HG03571 (cell line): ENCODE measurements around the gene SETD3.

ENCODE experiments used
- ATAC-seq: cut with Tn5 transposase; IDR thresholded peaks from one replicate; pipeline ENCODE4 v1.9.1; 2021; ENCODE audit not compliant: unreplicated experiment

The SETD3 gene

DNA sequence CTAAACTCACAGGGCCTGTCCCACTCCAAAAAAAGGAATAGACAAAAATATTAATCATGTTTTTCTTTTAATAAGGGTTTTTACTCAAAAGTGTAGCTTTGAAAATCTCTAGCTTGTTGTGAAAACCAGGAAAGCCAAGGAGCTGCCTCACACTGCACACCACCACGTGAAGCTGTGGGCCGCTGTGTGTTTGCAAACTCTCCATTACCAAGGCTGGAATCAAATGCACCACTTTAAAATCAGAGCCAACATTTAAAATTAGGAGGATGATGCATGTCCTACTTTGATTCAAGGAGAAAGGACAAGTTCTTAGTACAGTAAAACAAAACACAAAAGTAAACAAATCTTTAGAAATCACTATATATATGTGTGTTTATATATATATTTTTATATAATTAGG lies 83.0 kb downstream of the SETD3 start:
- no peak for ATAC-seq

DNA sequence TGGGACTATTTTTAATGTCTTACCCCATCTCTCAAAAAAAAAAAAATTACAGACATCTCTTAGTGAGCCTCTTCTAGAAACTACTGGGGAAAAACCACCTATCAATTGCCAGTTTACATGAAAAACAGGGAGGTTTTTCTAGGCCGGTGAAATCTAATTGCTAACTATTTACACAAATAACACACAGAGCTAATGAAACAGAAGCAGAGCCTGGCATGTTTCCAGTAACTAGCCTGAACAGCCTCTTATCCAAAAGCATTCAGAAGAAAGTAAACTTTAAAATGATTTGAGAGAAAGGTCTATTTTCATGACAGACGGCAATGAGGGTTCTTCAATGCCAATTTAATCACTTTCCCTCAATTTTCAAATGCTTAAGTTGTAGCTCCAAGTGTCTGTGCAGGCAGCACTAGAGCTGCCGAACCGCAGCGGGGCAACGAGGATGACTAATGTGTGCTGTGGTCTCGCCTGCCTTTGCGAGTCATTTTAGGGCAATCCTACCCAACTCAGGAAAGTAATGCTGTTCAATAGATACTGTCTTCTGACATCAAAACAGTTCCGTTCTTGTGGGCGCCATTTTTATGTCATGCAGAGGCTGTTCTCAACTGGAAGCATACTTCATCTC lies 84.6 kb downstream of the SETD3 start:
- ATAC-seq: no peak

DNA sequence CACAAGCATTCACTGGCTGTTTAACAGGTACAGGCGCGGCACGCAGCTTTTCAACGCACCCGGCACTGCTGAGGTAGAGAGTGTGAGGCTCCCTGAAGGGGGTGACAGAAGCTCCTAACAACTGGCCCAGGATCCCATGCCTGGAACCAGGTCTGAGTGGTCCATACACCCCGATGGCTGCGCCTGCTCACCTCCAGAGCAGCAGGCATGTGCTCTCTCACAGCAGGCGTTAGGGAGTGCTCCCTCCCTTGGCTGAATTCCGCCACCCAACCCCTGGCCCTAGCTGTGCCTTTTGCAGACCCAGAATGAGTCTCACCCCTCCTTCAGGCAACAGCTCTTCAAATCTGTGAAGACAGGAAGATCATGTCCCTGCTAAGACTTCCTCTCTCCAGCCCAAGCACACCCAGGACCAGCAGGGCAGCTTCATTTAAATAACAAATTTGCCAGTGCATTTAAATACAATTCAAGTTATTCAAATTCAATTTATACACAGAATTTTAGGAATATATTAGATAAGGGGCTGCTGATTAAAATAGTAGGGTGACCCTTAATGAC lies 86.0 kb downstream of the SETD3 start:
- ATAC-seq: no peak

DNA sequence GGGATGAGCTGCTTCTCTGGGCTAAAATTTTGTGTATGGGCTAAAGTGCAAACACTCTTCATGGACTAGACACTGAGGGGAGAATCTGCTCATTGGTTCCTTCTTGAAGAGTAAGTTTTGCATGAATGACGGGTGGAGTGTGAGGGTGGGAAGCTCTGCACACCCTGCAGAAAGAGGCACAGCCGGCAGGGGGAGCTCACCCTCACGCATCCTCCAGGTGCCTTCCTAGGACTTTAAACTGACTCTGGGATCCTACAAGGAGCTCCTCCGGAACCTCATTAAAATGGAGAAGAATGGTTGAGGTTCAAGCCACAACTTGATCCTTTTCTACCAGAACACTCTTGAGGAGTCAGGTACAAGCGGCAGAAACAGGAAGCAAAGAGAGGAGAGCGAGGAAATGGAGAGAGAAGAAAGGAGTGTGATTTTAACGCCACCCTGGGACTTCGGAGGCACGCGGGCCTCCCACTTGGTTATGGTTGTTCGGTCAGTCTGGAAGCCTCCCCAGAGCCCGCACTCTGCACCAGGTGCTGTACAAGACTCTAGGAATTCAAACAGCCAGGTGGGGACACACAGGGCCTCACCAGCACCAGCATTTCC lies 87.5 kb downstream of the SETD3 start:
- ATAC-seq: peak; percentile 70

DNA sequence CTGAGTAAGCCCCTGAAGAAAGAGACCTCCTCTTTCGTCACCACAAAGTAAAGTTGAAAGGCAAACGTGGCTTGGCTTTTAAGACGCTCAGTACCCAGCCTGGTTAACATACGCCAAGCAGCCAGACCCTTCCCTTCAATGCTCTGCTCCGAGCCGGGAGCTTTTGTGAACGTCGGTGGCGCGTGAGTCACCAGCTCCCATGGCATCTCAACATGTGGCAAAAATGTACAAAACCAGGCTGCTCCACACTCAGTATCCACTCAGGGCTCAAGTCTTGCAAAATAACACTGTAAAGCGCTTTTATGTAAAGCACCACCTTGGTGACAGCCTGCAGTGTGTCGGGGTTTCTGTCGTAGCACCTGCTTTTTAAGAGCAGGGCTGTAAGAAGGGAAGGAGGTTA lies 89.0 kb downstream of the SETD3 start:
- ATAC-seq: no peak

DNA sequence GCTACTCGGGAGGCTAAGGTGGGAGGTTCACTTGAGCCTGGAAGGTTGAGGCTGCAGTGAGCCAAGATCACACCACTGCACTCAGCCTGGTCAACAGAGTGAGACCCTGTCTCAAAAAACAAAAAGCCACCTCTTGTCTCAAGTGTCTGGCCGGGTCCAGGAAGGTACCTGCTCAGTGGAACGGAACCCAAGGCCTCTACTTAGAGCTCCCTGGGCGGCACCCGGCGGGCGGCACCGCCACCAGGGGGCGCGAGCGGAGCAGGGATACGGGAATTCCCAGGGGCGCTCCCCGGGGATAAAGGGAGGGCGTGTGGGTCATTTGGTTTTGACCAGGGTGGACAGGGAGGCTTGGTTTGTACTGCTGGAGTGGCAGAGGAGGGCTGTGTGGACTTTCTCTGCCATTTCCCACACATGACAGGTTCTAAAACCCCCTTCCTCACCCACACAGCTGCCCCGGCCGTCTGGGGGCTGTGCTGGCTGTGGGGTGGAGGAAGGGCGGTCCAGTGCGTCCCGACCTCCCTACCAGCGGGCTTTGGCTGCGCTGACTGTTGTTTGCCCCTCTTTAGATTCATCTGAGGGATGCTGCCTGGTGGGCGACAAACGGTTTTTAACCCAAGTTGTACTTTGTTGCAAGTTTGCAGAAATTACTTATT lies 91.4 kb downstream of the SETD3 start:
- no peak for ATAC-seq

DNA sequence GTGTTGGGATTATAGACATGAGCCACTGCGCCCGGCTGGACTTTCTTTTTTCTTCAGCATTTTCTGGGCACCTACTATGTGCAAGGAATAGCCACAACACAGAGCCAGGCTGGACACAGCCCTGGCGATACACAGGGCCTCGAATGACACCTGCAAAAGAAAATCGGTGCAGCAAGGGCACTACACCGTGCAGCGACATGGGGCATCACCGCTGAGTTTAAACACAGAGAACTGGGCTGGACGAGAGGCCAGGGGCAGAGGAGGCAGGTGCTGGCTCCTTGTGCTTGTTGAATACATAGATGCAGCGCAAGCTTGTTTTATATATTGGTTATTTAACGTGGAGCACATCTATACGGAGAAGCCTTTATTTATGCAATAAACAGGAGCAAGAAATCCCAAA lies 92.4 kb downstream of the SETD3 start:
- no peak for ATAC-seq

DNA sequence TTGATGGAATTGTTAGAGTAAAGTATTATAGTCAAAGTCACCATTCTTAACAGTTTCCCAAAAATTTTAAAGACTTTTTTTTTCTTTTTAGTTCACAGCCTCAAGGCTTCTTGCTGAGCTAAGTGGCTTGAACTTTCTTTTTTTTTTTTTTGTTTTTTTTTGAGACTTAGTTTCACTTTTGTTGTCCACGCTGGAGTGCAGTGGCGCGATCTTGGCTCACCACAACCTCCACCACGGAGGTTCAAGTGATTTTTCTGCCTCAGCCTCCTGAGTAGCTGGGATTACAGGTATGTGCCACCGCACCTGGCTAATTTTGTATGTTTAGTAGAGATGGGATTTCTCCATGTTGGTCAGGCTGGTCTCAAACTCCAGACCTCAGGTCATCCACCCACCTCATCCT lies 92.8 kb downstream of the SETD3 start:
- ATAC-seq: no peak

DNA sequence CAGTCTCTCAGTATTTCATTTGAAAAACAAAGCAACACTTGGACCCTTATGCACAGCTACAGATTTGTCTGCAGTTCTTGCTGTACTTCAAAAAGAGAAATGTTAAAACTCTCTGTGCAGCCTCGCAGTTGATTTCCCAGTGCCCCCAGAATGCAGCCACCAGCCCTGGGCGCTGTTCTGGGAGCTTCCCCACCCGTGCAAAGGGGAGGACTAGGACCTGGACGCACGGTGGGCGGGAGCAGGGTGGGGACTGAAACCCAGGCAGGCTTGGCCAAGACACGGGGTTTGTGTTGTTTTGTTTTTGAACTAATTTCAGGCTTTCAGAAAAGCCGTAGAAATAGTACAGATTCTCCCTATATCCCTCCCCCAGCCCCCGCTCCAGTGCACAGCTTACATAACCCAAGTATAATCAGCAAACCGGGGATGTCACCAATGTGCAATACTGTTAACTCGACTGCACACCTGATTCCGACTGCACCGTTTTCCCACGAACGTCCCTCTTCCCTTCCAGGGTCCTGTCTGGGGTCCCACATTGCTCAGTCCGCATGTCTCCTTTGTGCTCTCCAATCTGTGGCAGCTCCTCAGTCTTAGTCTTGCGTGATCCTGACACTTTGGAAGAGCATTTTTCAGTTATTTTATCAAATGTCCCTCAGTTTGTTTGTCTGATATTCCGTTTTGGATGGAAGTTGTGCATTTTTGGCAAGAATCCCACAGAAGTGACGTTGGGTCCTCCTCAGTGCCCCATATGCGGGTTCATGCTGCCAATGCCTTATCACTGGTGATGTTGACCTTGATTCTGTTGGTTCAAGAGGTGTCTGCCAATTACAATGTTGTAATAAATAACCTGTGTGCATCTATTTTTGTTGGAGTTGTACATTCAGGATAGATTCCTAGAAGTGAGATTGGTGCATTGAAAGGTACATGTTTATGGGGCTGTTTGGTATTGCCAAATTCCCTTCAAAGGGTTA lies 95.9 kb downstream of the SETD3 start:
- ATAC-seq: no peak

DNA sequence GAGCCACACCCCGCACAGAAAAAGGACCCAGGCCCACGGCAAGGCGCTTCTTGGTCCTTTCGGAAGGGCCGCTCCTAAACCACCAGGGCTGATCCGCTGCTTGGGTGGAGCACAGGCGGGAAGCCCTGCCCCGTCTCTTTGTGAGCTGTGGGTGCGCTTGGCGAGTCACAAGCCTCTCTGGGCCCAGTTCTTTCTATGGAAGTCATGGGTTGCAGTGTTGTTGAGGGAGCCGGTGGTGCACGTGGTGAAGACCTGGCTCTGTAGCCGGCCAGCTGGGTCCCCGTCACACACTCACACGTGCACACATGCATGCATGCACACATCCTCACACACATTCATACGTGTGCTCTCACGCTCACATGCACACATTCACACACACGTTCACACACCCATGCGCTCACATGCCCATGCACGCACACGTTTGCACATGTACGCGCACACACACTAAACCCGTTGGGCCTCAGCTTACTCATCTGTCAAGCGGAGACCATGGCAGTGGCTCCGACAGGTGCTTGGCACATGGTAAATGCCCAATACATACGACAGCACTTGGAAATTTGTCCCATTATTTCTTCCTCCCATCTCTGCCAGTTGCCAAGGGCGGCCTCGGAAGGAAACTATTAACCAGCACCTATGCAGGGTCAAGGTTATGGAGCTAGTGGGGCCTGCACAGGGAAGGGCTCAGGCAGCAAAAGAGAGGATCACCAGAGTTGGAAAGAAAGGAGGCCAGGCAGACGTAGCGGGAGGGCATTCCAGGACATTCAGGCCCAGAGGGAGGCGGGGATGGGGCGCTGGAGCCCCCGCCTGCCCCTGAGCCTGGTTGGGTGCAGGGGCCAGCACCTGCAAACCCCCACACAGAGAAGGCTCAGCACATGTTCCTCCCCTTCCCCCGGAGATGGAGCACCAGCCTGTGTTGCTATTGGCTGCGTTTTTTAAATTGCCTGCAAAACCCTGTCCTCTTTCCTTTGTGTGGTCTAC lies 96.9 kb downstream of the SETD3 start:
- no peak for ATAC-seq

DNA sequence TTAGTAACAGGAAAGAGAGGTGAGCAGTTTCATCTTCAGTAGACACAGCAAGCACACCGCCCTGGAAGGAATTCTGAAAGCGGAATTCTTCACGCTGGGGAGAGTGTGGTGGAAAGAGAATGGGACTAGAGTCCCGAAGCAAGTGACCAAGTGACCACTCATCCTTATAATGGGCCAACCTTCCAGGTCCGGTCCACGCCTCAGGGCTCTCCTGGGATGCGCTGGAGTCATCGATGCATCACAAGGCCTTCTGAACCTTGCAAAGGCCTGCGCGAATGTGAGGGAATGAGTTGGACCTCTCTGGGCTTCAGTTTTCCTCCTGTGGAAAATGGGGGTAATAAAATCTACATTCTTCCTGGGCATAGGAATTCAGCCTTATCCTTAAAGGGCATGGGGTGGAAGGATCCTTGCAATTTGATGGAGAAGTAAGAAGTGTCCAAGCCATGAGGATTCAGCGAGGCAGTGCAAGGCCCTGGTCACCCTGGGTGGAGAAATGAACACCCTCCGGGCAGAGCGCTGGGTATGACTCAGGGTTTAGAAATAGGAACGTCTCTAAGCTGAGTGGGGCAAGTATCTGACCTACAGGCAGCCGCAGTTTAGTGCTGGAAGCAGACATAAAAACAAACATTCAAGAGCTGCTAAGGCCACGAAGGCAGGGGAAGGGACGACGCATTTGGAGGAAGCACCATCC lies 97.7 kb downstream of the SETD3 start:
- ATAC-seq: no peak

DNA sequence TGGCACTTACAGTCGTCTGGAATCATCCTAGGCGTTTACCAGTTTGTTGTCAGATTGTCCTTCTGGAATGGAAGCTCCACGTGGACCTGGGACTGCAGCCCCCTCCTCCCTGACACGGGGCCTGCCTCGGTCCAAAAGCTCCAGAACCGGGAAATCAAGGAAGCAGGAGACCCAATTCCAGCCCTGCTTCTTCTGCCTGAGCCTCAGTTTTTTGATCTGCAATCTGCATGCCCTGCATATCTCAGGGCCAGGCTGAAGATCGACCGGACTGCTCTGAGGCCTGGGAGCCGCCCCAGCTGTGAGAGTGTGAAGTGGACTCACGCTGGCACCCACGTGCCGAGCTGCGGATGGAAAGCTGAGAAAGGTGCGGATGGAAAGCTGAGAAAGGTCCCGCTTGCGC lies 98.6 kb downstream of the SETD3 start:
- ATAC-seq: no peak

DNA sequence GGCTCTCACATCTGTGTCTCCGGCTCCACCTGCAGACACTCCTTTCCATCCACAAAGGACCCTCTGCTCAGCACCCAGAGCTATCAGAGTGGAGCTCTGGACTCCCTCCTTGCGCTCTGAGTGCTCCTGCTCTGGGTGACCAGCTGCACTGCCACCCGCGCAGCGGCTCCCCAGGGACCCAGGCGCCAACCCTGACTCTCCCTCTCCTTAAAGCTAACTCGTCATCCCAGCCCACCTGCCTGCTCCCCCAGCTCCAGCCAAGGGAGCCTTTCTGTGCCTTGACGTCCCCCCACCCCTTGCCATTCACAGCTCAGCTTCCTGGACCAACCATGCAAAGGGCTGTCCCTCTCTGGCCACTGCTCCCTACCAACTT lies 99.0 kb downstream of the SETD3 start:
- no peak for ATAC-seq

DNA sequence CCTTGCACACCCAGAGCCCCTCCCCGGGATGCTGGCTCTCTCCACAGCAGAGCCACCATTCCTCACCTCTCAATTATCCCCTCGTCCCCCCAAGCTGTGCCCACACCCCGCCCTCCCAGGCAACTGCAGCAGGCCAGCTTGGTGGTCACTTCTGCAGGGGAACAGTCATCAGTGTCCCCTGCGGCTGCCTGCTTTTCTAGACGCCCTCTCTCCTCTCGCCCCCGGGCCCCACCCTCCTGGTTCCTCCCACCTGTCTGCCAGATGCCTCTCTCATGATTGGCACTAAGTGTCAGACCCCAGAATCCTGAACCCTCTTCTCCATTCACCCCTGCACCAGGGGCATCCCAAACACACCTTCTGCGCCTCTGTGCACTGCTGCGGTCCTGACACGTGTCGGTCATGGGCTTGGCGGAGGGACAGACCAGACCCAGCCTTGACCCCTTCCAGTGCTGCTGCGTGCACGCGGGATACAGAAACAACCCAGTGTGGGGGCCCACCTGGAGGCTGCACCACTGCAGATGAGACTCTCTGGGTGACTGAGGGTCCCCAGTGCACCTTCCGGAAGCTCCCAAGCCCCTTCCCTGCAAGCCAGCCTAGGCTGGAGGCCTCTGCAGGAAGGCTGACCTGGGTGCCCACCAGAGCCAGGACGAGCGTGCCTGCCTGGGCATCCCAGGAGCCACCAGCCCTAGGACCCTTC lies 99.5 kb downstream of the SETD3 start:
- no peak for ATAC-seq

DNA sequence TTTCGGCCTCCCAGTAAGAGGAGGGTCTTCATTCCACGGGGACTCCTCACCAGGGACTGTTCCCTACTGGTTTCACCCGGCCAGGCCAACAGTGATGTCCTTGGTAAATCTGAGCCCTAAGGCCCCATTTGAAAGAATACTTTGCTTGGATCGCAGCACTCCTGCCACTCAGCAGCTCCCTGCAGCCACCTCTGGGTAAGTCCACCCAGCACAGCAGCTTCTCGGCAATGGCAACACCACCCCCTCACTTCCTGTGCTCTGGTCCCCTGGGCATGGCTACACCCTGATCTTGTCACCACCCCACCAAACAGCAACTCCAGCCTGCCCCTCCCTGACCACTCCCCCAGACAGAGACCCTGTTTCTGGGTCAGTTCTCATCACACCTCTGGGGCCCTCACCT lies 100.3 kb downstream of the SETD3 start:
- no peak for ATAC-seq

DNA sequence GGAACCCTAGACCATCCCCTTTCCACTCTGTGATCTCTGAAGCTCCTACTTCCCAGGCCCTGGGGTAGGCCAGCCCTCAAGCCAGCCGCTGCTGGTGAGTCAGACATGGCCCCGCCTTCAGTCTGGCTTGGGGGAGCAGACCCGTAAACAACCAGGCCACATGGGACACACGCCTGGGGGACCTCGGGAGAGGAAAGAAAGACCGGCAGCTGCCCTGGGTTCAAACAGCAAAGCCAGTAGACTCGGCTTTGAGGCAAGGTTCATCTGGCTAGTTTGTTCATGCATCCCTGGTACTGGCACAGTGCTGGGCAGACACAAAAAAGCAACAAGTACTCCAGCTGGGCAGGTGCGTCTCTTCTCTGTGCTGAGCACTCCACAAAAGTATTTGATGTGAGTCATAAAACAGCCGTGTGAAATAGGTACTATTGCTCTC lies 101.9 kb downstream of the SETD3 start:
- no peak for ATAC-seq

DNA sequence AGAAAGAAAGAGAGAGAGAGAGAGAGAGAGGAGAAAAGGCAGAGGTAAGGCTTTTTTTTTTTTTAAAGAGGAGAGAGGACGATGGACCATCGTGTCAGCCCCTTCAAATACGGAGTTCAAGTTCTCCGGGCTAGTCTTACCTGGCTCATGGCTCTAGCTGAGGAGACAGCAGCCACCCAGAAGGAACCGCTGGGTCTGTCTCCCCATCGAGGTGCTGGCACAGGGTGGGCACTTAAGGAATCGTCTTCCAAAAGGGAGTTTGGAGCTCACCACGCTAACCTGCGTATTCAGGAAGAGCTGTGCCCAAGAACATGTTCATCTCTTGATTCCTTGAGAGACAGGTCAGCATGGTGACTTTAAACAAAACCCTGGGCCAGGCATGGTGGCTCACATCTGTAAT lies 102.7 kb downstream of the SETD3 start:
- no peak for ATAC-seq

DNA sequence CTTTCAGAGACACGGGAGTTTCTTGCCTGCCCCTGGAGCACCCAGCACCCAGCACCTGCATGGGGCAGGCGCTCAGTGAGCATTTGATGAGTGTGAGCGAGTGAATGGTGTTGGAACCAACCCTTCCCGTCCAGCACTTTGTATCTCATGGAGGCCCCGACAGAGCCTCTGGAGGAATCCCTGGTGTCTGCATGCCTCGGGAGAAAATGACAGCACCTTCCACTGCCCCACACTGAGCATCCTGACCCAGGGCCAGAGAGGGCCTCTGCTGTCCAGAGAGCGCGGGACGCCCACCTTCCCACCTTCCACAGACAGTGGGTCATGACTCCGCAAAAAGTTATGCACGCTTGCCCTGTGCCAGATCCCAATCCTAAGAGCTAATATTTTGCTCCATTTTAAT lies 105.7 kb downstream of the SETD3 start:
- ATAC-seq: no peak
